AG09309 (cell line): ENCODE data around the gene CAPN14.

Experiments
- DNase-seq: peaks from one replicate; pipeline ENCODE4 v3.0.0-alpha.2; 2010; ENCODE audit warnings: low read depth
- H3K4me3 ChIP-seq: 2 replicates; pipeline ENCODE4 v1.5.1; 2011; ENCODE audit warnings: mild to moderate bottlenecking, low read depth, low read length, moderate library complexity; ENCODE audit not compliant: control insufficient read depth
- CTCF ChIP-seq: IDR thresholded peaks from 2 replicates; pipeline ENCODE4 v1.5.1; 2011; ENCODE audit warnings: mild to moderate bottlenecking, low read depth, low read length, inconsistent platforms; ENCODE audit not compliant: insufficient read depth, control insufficient read depth; ENCODE audit errors: missing control alignments

Gene CAPN14

DNA sequence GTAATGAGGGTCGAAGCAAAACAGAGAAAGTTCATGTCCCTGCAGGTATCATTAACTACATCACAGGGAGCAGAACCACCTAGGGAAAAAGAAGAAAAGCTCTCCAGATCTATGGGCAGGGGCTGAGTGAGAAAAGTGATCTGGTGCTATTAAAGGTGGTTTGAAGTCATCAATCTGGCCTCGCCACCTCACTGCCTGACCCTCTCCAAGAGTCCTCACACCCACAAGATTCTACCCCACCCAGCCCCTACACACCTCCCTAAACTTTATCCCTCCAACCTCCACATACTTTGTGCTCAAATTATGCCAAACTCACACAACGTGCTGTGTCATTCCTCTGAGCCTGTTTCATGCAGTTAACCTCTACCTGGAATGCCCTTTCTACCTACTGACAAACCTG is 81.3 kb downstream of the CAPN14 start:
- no peak for DNase-seq
- TF ChIP-seq CTCF, result no peak
- H3K4me3 ChIP-seq, result no peak overlapping the region

- no peak overlapping the region for H3K4me3 ChIP-seq
- no peak for DNase-seq
- TF ChIP-seq CTCF, result no peak
Measured at GRCh38 chr2:31134480-31134879, 82.8 kb downstream of the CAPN14 start.

DNA sequence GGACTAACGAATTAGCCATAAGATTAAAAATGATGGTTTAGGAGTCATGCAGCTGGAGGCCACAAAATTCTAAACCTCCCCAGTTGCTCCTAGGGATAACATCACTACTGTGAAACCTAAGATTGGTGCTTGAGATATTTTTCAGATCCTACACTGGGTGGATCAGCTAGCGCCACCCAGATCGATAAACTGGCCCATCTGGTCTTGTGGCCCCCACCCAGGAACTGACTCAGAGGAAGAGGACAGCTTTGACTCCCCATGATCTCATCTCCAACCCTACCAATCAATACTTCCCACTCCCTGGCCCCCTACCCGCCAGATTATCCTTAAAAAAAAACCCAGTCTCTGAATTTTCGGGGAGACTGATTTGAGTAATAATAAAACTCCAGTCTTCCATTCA is 84.5 kb downstream of the CAPN14 start:
- H3K4me3 ChIP-seq, result no peak overlapping the region
- TF ChIP-seq CTCF, result no peak
- no peak for DNase-seq

GRCh38 chr2:31131871-31132270 is 85.4 kb downstream of the CAPN14 start:
- no peak for DNase-seq
- TF ChIP-seq CTCF, result no peak
- H3K4me3 ChIP-seq, result no peak overlapping the region

DNA sequence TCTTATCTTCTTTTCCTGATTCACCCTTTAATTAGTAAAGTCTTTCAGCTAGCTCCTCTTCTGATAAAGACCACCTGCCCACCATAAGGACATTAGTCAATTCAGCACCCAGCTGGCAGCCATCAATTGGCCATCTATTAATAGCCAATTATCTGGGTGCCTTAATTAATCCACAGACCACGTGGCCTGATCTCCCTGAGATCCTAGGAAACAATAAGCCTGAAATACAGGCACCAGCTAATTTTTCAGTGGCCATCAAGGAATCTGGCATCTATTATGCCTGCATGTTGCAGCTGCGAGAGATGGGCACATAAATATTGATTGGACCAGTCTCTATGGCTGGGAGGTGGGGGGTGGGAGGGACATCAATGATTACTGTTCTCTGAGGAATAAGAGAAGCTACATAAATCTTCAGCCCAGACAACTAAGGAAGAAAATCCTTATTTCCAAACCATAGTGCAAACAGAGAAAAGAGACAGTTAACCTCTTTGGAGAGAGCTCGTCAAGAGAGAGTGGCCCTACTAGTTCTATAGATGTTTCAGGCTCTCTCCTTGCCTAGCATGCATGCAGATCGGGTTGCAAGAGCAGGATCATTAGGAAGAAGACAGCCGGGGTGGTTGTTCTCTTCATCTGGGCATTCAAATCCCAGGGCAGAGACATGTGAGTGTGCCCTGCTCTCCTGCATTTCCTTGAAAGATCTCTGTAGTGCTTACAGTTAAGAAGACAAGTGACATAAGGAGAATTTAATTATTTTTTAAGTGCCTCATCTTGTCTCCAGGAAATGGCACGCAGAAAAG is 87.7 kb downstream of the CAPN14 start:
- no peak for TF ChIP-seq CTCF
- H3K4me3 ChIP-seq, result no peak overlapping the region
- no peak for DNase-seq

DNA sequence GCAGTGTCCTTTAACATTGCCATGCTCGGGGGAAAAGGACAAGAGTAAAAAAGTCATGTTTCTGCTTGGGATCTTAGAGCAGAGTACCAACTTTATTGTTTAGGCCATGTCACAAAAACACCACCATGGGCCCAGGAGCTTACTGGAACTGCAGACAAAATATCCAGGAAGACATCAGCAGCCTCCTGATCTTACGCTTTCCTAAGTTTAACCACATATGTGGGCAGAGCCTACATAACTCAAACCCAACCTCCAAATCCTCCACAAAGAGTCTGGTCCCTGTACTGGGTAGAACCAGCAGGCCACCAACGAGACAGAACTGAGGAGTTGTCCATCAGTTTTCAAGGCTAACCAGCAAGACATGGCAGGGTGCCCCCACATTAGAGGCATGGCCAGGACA is 89.4 kb downstream of the CAPN14 start:
- no peak overlapping the region for H3K4me3 ChIP-seq
- no peak for TF ChIP-seq CTCF
- no peak for DNase-seq
